Heart right ventricle (tissue), 16 donors: Measurements from ENCODE around the gene DCDC2C. TPM values are rescaled to one million over a fixed set of nuclear protein-coding genes. Genes with fewer than 3 reads are reported as not detected.

ENCODE experiments used
- ATAC-seq, 8 donors: fragments of 200-7000 bp; cut with Tn5 transposase; one replicate each; pipeline ENCODE4 v1.9.1; 2020; ENCODE audit warnings: mild to moderate bottlenecking in 8 of 8, moderate library complexity in 8 of 8, moderate number of reproducible peaks in 1 of 8
- DNase-seq, 2 donors: peaks; one replicate each; pipeline ENCODE4 v3.0.0-alpha.2; 2020
- H3K27ac ChIP-seq, 10 donors: fragments of 200-600 bp; sonication (generic) in 2 of 10; one replicate each; pipeline versions ENCODE4 v1.5.0 to v1.8.0; 2020 to 2022; ENCODE audit warnings: mild to moderate bottlenecking in 3 of 10
- H3K27me3 ChIP-seq, 7 donors: fragments of 200-600 bp; one replicate each; pipeline ENCODE4 v1.8.0; 2021 to 2022; ENCODE audit warnings: mild to moderate bottlenecking in 2 of 7
- H3K36me3 ChIP-seq, 9 donors: fragments of 200-600 bp; sonication (generic) in 1 of 9; one replicate each; pipeline versions ENCODE4 v1.5.0 to v1.8.0; 2020 to 2022; ENCODE audit warnings: mild to moderate bottlenecking in 2 of 9
- H3K4me1 ChIP-seq, 9 donors: fragments of 200-600 bp; sonication (generic) in 1 of 9; one replicate each; pipeline versions ENCODE4 v1.5.0 to v1.8.0; 2020 to 2022; ENCODE audit warnings: mild to moderate bottlenecking in 4 of 9
- H3K4me3 ChIP-seq, 10 donors: fragments of 200-600 bp; sonication (generic) in 2 of 10; one replicate each; pipeline versions ENCODE4 v1.5.0 to v1.8.0; 2020 to 2022; ENCODE audit warnings: mild to moderate bottlenecking in 7 of 10, moderate library complexity in 2 of 10
- H3K9me3 ChIP-seq, 11 donors: fragments of 200-600 bp in 10 of 11; sonication (generic) in 2 of 11; one replicate each; pipeline versions ENCODE4 v1.5.0 to v1.8.0; 2013 to 2022; ENCODE audit warnings: mild to moderate bottlenecking in 2 of 11, control low read depth in 1 of 11, moderate library complexity in 1 of 11
- CTCF ChIP-seq, 9 donors: fragments of 200-600 bp; sonication (generic) in 2 of 9; IDR thresholded peaks; one replicate each; pipeline versions ENCODE4 v1.5.0 to v1.8.0; 2021 to 2022; ENCODE audit warnings: antibody characterized with exemption in 9 of 9, mild to moderate bottlenecking in 5 of 9, moderate library complexity in 1 of 9
- whole genome bisulfite sequencing, 2 donors: extraction: QIAGEN DNeasy Blood & Tissue Kit; methylation state at CpG; one replicate each; pipeline ENCODE4 v1.1.7; 2013; ENCODE audit warnings: inconsistent platforms in 1 of 2; 5-methylcytosine and 5-hydroxymethylcytosine counted together
- intact Hi-C, 10 donors: fragments of 100-400 bp; cut with DNase I; formaldehyde crosslinking; loops; one replicate each; pipeline versions ENCODE4 v1.11.1 to v1.14.2; 2022
- polyA plus RNA-seq, 2 donors: library from polyadenylated mRNA; stranded (reverse); fragments of 200-250 nt; gene quantifications; one replicate each; pipeline ENCODE4 v1.2.3, GENCODE V29; 2013
- total RNA-seq, 10 donors: library from RNA; stranded (reverse); fragmentation: NEBNext Ultra II Directional in 3 of 10; extraction: Animal tissue kit (Norgen Biotek cat#: 25700) in 3 of 10; gene quantifications; one replicate each; pipeline versions ENCODE4 v1.2.1 to v1.2.4, GENCODE V29; 2021 to 2023
- donor health status: Arrhythmogenic right ventricular cardiomyopathy.
- donor health status: ischemic (EF 13 %, LVEDD 7.1; RV severe dilation, severe dysfunction).
- donor health status: healthy with polysubstance abuse.
- donor health status: DM: no; HTN: yes; CAD: no.
- donor health status: DM: no; HTN: no; CAD: no.
- donor health status: ischemic (EF 25% LVEDD 6.9; RV normal size, moderate dysfunction).
- donor health status: ischemic (EF 25% LVEDD 5.7; RV mildly dilated, moderate dysfunction).
- donor health status: healthy.
- donor health status: DM: yes; HTN: yes; CAD: no.
- donor health status: Ischemic cardiomyopathy.
- donor health status: ischemic (EF 35%, LVEDD 5.7; RV mildly dilated, moderate dysfunction).
- donor health status: nonischemic (EF 11% LVEDD 7.7; RV severe dilation, severe dysfunction).
- donor health status: DM: yes; HTN: yes; CAD: no.
- donor health status: PGD.
- donor health status: ischemic (EF 29% LVEDD 5.4; RV normal size, mild dysfunction).
- donor health status: nonischemic (EF 23%, LVEDD 6.1; RV moderate dilation, normal function).

DCDC2C gene
- total and polyA plus RNA-seq, 12 donors, result 0.66 TPM; not detected in 11

- H3K27ac ChIP-seq, result no peak overlapping the region
- DNase-seq (no peak), ATAC-seq (no peak)
- no peaks in the 10 kb centered on the region for H3K36me3 ChIP-seq
- WGBS, 2 donors, result 78 to 84% methylated on average over 3 of the region's 3 CpGs
- peaks cover 0 to 39% (median 11%) of the 10 kb centered on the region in 7 donors for H3K27me3 ChIP-seq
- intact Hi-C loops, result no loop called here
- H3K4me1 ChIP-seq, result no peaks in the 10 kb centered on the region
- H3K9me3 ChIP-seq, result no peaks in the 10 kb centered on the region
- H3K4me3 ChIP-seq, result no peak overlapping the region
- no peak for TF ChIP-seq CTCF (IDR thresholded peaks at IDR 0.05)
Measured at GRCh38 chr2:3755277-3755676, 51.9 kb downstream of the DCDC2C start.

- H3K27me3 ChIP-seq, result peaks cover 0 to 39% (median 11%) of the 10 kb centered on the region in 7 donors
- intact Hi-C loops, result no loop called here
Measured at GRCh38 chr2:3756306-3756705, 52.9 kb downstream of the DCDC2C start.

GRCh38 chr2:3758906-3759305 is 55.5 kb downstream of the DCDC2C start:
- Histone ChIP-seq H3K4me3 (no peak overlapping the region), H3K27ac (no peak overlapping the region), H3K4me1 (no peaks in the 10 kb centered on the region), H3K27me3 (peaks cover 0 to 34% (median 11%) of the 10 kb centered on the region in 7 donors), H3K9me3 (no peaks in the 10 kb centered on the region), H3K36me3 (no peaks in the 10 kb centered on the region)
- ATAC-seq (no peak), DNase-seq (no peak)
- TF ChIP-seq CTCF (IDR thresholded peaks at IDR 0.05), result no peak
- 77 to 79% methylated on average over 7 of the region's 7 CpGs for WGBS, 2 donors
- intact Hi-C loops, result no loop called here

More at GRCh38 chr2:3756306-3756705, 52.9 kb downstream of the DCDC2C start:
- no peaks in the 10 kb centered on the region for H3K4me1 ChIP-seq
- H3K9me3 ChIP-seq, result no peaks in the 10 kb centered on the region
- no peak for TF ChIP-seq CTCF (IDR thresholded peaks at IDR 0.05)
- 48% methylated on average over 8 of the region's 8 CpGs for WGBS, 2 donors
- ATAC-seq (no peak), DNase-seq (no peak)
- H3K27ac ChIP-seq, result no peak overlapping the region
- H3K4me3 ChIP-seq, result no peak overlapping the region
- no peaks in the 10 kb centered on the region for H3K36me3 ChIP-seq

GRCh38 chr2:3759331-3759730 is 56.0 kb downstream of the DCDC2C start:
- Histone ChIP-seq H3K36me3 (no peaks in the 10 kb centered on the region), H3K4me1 (no peaks in the 10 kb centered on the region), H3K9me3 (no peaks in the 10 kb centered on the region), H3K27me3 (peaks cover 0 to 34% (median 11%) of the 10 kb centered on the region in 7 donors), H3K27ac (no peak overlapping the region), H3K4me3 (no peak overlapping the region)
- intact Hi-C loops, result no loop called here
- ATAC-seq (no peak), DNase-seq (no peak)
- no peak for TF ChIP-seq CTCF (IDR thresholded peaks at IDR 0.05)
- 61 to 62% methylated on average over 7 of the region's 7 CpGs for WGBS, 2 donors
